ENCODE measurements around the gene GPR25.

Gene GPR25

GRCh38 chr1:200873671-200874397 is 1.1 kb downstream of the GPR25 start (continued):
- no peak for TF ChIP-seq RBAK (tag by site-specific recombination; IDR thresholded peaks at IDR 0.05)
- no peak for TF ChIP-seq ZNF473 (tag by site-specific recombination; IDR thresholded peaks at IDR 0.05)
- TF ChIP-seq, protein P1, sequence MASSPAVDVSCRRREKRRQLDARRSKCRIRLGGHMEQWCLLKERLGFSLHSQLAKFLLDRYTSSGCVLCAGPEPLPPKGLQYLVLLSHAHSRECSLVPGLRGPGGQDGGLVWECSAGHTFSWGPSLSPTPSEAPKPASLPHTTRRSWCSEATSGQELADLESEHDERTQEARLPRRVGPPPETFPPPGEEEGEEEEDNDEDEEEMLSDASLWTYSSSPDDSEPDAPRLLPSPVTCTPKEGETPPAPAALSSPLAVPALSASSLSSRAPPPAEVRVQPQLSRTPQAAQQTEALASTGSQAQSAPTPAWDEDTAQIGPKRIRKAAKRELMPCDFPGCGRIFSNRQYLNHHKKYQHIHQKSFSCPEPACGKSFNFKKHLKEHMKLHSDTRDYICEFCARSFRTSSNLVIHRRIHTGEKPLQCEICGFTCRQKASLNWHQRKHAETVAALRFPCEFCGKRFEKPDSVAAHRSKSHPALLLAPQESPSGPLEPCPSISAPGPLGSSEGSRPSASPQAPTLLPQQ (tag by site-specific recombination; IDR thresholded peaks at IDR 0.05), result no peak
- no peak for TF ChIP-seq ZNF362 (tag by site-specific recombination; IDR thresholded peaks at IDR 0.05)
- no peak for TF ChIP-seq KLF1 (tag by site-specific recombination; IDR thresholded peaks at IDR 0.05)
- TF ChIP-seq GFI1B (tag by site-specific recombination; IDR thresholded peaks at IDR 0.05), result no peak
- no peak for TF ChIP-seq ZNF239 (tag by site-specific recombination; IDR thresholded peaks at IDR 0.05)
- no peak for TF ChIP-seq ZNF558 (tag by site-specific recombination; IDR thresholded peaks at IDR 0.05)

- POLR2A ChIA-PET, result no interaction called here
- CTCF ChIA-PET, result interaction anchor here (0.8 kb wide), 1 partner anchor 16 kb away, joined by 3 read pairs; no protein-coding TSS in a partner anchor
- Histone ChIP-seq H3K4me1 (ENCODE audit: control insufficient read depth, insufficient read depth, low read length) (no peaks in the 10 kb centered on the region), H3K4me3 (ENCODE audit: low read depth, low read length) (no peak overlapping the region), H3K27ac (ENCODE audit: extremely low read depth, low read depth, low read length) (no peak overlapping the region), H3K36me3 (ENCODE audit: control insufficient read depth in 2 of 2, insufficient read depth in 1 of 2, low read length in 2 of 2) (no peaks in the 10 kb centered on the region), H3K9me3 (ENCODE audit: control insufficient read depth, insufficient read depth, low read depth, low read length) (no peaks in the 10 kb centered on the region)
- TF ChIP-seq ZSCAN30 (tag by site-specific recombination; IDR thresholded peaks at IDR 0.05), result no peak
These were observed 1.9 kb downstream of the GPR25 start for GRCh38 chr1:200874694-200875093.

GRCh38 chr1:200875416-200875815 is 2.6 kb downstream of the GPR25 start:
- ChIA-PET CTCF (no interaction called here), POLR2A (no interaction called here)
- H3K27ac ChIP-seq (ENCODE audit: extremely low read depth, low read depth, low read length), result no peak overlapping the region
- H3K9me3 ChIP-seq (ENCODE audit: control insufficient read depth, insufficient read depth, low read depth, low read length), result no peaks in the 10 kb centered on the region
- no peaks in the 10 kb centered on the region for H3K36me3 ChIP-seq (ENCODE audit: control insufficient read depth in 2 of 2, insufficient read depth in 1 of 2, low read length in 2 of 2)
- no peaks in the 10 kb centered on the region for H3K4me1 ChIP-seq (ENCODE audit: control insufficient read depth, insufficient read depth, low read length)
- no peak overlapping the region for H3K4me3 ChIP-seq (ENCODE audit: low read depth, low read length)
- TF ChIP-seq PATZ1 (tag by site-specific recombination; IDR thresholded peaks at IDR 0.05) (no peak), SP7 (tag by site-specific recombination; IDR thresholded peaks at IDR 0.05) (no peak), ZBTB8A (tag by site-specific recombination; IDR thresholded peaks at IDR 0.05) (no peak), ZNF121 (tag by site-specific recombination; IDR thresholded peaks at IDR 0.05) (no peak), ZNF777 (tag by site-specific recombination; IDR thresholded peaks at IDR 0.05; ENCODE audit: borderline replicate concordance) (no peak), HOXD13 (CRISPR knock-in tag; IDR thresholded peaks at IDR 0.05; ENCODE audit: borderline replicate concordance) (no peak), ZNF843 (tag by site-specific recombination; IDR thresholded peaks at IDR 0.05) (no peak), ZNF658 (tag by site-specific recombination; IDR thresholded peaks at IDR 0.05) (no peak), ZNF473 (tag by site-specific recombination; IDR thresholded peaks at IDR 0.05) (no peak), ZNF514 (tag by site-specific recombination; IDR thresholded peaks at IDR 0.05) (no peak), ZNF214 (tag by site-specific recombination; IDR thresholded peaks at IDR 0.05; ENCODE audit: borderline replicate concordance) (no peak), ZNF670 (tag by site-specific recombination; IDR thresholded peaks at IDR 0.05; ENCODE audit: low read depth) (no peak), BCL11A (tag by site-specific recombination; IDR thresholded peaks at IDR 0.05; ENCODE audit: low read depth) (no peak), TCF7L2 (IDR thresholded peaks at IDR 0.05; ENCODE audit: borderline replicate concordance, low read depth, low read length) (no peak)
- TF ChIP-seq, protein P2, sequence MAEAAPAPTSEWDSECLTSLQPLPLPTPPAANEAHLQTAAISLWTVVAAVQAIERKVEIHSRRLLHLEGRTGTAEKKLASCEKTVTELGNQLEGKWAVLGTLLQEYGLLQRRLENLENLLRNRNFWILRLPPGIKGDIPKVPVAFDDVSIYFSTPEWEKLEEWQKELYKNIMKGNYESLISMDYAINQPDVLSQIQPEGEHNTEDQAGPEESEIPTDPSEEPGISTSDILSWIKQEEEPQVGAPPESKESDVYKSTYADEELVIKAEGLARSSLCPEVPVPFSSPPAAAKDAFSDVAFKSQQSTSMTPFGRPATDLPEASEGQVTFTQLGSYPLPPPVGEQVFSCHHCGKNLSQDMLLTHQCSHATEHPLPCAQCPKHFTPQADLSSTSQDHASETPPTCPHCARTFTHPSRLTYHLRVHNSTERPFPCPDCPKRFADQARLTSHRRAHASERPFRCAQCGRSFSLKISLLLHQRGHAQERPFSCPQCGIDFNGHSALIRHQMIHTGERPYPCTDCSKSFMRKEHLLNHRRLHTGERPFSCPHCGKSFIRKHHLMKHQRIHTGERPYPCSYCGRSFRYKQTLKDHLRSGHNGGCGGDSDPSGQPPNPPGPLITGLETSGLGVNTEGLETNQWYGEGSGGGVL (tag by site-specific recombination; IDR thresholded peaks at IDR 0.05), result no peak
